Astrocyte of the hippocampus (primary cell): ENCODE results near the gene KIAA1755.
A peak's percentile ranks its signal among the peaks of the same experiment; 100 is the strongest.

ENCODE experiments used
- DNase-seq: peaks from one replicate; pipeline ENCODE4 v3.0.0; 2011; ENCODE audit warnings: low read depth, low spot score

The KIAA1755 gene

DNA sequence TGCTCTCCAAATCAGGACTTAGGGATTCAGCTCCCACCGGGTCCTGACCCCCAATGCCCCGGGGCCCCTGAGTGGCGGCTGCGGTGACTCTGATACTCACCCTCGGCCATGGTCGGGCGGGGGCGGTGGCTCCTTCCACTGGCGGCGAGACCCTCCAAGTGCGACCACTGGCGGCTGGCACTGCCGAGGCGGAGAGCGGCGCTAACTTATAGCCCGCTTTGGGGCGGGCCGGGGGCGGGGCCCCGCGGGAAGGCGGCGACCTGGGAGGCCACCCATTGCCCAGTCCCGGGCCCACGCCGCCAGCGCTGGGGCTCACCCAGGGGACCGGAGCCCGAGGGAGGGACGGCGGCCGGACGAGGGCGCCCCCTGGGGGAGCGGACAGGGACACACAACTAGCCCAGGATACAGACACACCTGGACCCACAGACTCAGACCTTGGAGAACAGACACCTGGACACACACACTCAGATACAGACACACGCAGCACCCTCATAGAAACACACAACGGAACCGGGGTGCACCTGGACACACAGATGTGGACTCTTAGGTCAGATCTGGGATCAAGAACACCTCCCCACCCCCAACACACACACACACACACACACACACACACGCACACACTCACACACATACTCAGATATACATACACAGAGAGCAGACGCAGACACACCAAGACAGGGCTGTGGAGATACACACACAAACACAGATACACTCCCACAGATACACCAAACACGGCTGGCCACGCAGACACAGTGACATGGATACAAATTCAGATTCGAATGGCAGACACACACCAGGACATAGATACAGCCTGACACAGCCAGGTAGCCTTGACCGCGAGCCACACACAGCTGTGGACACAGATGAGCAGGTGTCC, 95.2 kb downstream of the KIAA1755 start, which contains the start of gene TGM2:
Gene TGM2, minus strand, starts transcription at position 182 of the 877 bp plus-strand sequence. Its CDS starts 72 bp downstream, at position 110.
- peak; percentile 91 for DNase-seq

- no peak for DNase-seq
Observed at GRCh38 chr20:38164624-38165088, 95.9 kb downstream of the KIAA1755 start.

- no peak for DNase-seq
Observed at GRCh38 chr20:38164069-38164468, 96.5 kb downstream of the KIAA1755 start.

DNA sequence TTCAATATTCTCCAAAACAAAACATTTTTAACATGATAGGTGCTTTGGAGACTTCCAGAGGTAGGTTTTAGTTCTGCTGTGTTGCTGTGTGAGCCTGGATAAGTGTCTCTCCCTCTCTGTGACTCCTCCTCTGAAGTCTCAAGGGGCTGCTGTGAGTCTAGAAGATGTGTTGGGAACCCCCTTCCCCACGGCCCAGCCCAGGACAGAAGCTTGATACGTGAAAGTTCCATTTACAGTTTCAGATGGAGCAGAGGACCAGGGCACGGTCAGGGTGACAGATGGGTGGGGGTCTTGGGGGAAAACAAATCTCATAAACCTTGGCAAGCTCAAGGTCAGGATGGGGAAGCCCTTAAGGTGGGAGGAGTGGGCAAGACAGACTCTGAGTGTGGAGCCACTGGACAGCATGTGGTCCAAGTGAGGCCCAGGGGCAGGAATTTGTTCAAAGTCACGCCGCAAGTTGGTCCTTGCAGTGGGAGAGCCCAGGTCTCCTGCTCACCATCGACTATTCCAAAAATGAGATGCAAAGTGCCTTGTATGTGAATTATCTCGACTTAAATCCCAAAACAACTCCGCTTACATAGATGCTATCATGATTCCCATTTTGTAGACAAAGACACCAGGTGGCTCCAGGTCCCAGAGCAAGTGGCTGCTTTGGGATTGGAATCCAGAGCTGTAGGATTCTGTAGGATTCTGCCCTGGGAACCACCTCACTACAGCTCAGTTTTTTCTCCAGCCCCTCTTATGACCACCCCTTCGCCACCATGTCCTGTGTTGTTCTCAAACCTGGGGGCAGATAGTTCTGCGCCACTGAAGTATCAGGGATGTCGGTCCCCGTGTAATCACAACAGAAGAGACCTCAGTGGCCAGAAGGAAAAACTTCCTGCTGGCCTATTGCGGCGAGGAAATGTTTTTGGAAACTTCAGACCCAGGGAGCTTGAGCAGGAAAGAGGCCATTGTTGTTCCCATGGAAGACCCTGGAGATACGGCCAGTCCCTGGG, 97.4 kb downstream of the KIAA1755 start:
- no peak for DNase-seq

GRCh38 chr20:38162149-38162548, 98.4 kb downstream of the KIAA1755 start:
- no peak for DNase-seq

DNA sequence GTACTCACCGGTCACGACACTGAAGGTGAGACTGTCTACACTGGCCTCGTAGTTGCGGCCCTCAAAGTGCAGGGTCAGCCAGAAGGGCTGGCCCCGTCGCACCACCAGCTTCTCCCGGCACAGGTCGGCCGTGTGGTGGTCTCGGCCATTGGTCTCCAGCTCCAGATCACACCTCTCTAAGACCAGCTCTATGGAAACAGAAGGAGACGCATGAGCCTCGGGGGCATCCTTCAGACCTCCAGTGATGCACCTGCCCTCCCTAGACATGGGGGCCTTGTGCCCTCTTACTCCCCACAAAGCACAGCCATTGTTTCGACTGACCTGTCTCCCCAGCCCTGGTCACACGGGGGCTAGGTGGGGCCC, 99.1 kb downstream of the KIAA1755 start:
- no peak for DNase-seq
